ENCODE measurements around the gene FEM1C.

The FEM1C gene

DNA sequence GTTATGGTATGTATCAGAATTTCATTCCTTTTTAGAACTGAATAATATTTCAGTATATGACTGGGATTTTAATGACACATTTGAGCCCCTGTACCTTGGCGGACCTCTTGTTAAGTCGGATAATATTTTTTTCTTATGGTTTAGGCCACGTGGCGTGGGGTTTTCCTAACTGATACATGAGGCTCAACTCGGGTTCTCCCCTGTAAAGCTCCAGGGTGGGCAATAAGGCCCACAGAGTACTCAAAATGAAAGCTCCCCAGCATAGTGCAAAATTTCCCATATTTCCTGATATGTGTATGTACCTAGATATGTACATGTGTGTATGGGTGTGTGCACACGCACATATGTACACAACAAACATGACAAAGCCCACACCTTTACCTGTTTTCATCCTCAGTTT, 33.2 kb upstream of the FEM1C start:
- Histone ChIP-seq H3K4me1 (ENCODE audit: insufficient read depth, low read length) (peaks cover 4% of the 10 kb centered on the region; the same call in 1 of the 2 replicates), H3K36me3 (ENCODE audit: insufficient read depth, low read length) (no peaks in the 10 kb centered on the region), H3K27ac (ENCODE audit: low read depth, low read length) (no peak overlapping the region), H3K4me3 (ENCODE audit: low read length) (no peak overlapping the region), H3K9ac (ENCODE audit: low read depth, low read length) (no peak overlapping the region), H3K9me3 (ENCODE audit: insufficient read depth, low read depth, low read length) (no peaks in the 10 kb centered on the region), H3K27me3 (ENCODE audit: insufficient read depth, low read length) (no peaks in the 10 kb centered on the region)
- 95% methylated on average over 5 of the region's 6 CpGs for whole genome bisulfite sequencing

GRCh38 chr5:115577329-115577728, 32.8 kb upstream of the FEM1C start:
- H3K9ac ChIP-seq (ENCODE audit: low read depth, low read length), result no peak overlapping the region
- H3K27ac ChIP-seq (ENCODE audit: low read depth, low read length), result no peak overlapping the region
- no peaks in the 10 kb centered on the region for H3K36me3 ChIP-seq (ENCODE audit: insufficient read depth, low read length)
- H3K27me3 ChIP-seq (ENCODE audit: insufficient read depth, low read length), result no peaks in the 10 kb centered on the region
- no peaks in the 10 kb centered on the region for H3K9me3 ChIP-seq (ENCODE audit: insufficient read depth, low read depth, low read length)
- peaks cover 8% of the 10 kb centered on the region; the same call in 1 of the 2 replicates for H3K4me1 ChIP-seq (ENCODE audit: insufficient read depth, low read length)
- no peak overlapping the region for H3K4me3 ChIP-seq (ENCODE audit: low read length)
- WGBS, result 96% methylated on average over 2 of the region's 2 CpGs

- Histone ChIP-seq H3K27ac (ENCODE audit: low read depth, low read length) (no peak overlapping the region), H3K27me3 (ENCODE audit: insufficient read depth, low read length) (no peaks in the 10 kb centered on the region), H3K9me3 (ENCODE audit: insufficient read depth, low read depth, low read length) (no peaks in the 10 kb centered on the region), H3K36me3 (ENCODE audit: insufficient read depth, low read length) (no peaks in the 10 kb centered on the region), H3K9ac (ENCODE audit: low read depth, low read length) (no peak overlapping the region), H3K4me1 (ENCODE audit: insufficient read depth, low read length) (peaks cover 10% of the 10 kb centered on the region; the same call in 1 of the 2 replicates), H3K4me3 (ENCODE audit: low read length) (no peak overlapping the region)
- WGBS, result 89% methylated on average over 5 of the region's 5 CpGs
These were observed 30.8 kb upstream of the FEM1C start for GRCh38 chr5:115575167-115576070.

DNA sequence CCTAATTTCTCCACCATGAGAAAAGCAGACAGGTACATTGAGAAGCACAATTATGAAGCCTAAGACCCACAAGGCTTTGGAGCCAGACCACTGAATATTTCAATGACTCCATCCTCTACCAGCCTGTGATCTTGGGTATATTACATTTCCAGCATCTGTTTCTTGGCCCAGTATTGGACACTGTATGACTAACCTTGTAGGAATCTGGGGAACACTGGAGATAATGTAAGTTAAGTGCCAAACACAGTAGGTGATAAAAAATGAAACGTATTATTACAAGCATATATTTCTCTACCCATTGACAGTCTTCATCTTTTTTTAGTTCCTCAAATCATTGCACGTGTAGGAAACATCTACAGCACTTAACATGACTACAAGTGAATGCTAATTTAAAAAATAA, 28.6 kb upstream of the FEM1C start:
- Histone ChIP-seq H3K27ac (ENCODE audit: low read depth, low read length) (no peak overlapping the region), H3K9me3 (ENCODE audit: insufficient read depth, low read depth, low read length) (no peaks in the 10 kb centered on the region), H3K9ac (ENCODE audit: low read depth, low read length) (no peak overlapping the region), H3K4me1 (ENCODE audit: insufficient read depth, low read length) (peaks cover 10% of the 10 kb centered on the region; the same call in 1 of the 2 replicates), H3K4me3 (ENCODE audit: low read length) (no peak overlapping the region), H3K27me3 (ENCODE audit: insufficient read depth, low read length) (no peaks in the 10 kb centered on the region), H3K36me3 (ENCODE audit: insufficient read depth, low read length) (no peaks in the 10 kb centered on the region)
- no CpG with 5 or more reads among the region's 2 CpGs for WGBS

DNA sequence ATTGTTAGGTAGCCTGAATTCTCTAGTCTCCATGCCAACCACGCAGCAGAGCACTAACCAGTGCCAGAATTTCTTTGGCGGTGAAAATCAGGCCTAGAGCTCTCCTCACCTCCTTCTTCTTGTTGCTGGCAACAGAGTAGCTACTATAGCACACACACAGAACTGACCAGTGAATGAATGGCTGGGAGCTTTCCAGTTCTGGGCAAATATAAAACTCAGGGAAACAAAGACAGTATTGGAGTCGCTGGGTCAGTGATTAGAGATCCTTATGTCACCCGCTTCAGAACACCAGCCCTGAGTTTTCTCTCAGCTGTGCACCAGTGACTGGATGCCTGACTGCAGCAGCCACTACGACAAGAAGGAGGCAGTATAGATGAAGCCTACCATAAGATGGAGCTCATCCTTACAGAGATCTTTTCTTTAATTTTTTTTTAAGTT, 26.9 kb upstream of the FEM1C start:
- no peak overlapping the region for H3K27ac ChIP-seq (ENCODE audit: low read depth, low read length)
- H3K27me3 ChIP-seq (ENCODE audit: insufficient read depth, low read length), result no peaks in the 10 kb centered on the region
- H3K4me1 ChIP-seq (ENCODE audit: insufficient read depth, low read length), result peaks cover 10% of the 10 kb centered on the region; the same call in 1 of the 2 replicates
- 85% methylated on average over 5 of the region's 5 CpGs for WGBS
- no peaks in the 10 kb centered on the region for H3K36me3 ChIP-seq (ENCODE audit: insufficient read depth, low read length)
- H3K4me3 ChIP-seq (ENCODE audit: low read length), result no peak overlapping the region
- no peak overlapping the region for H3K9ac ChIP-seq (ENCODE audit: low read depth, low read length)
- H3K9me3 ChIP-seq (ENCODE audit: insufficient read depth, low read depth, low read length), result no peaks in the 10 kb centered on the region

DNA sequence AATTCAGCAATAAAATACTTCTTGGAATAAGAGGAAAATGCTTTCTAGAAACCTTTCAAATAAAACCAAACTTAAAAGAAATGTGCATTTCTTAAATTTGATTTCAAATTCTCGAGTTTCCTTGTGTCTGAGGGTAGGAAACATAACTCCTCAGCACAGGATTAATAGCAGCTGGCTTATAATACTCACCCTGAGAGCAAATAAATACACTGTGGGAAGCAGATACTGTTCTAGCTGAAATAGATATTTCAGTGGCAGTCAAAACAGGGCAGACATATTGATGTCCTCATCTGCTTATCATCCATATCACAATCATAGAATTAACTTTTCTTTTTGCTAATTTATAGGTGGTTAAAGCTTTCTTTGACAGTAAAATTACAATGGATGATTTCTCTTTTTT, 24.1 kb upstream of the FEM1C start:
- Histone ChIP-seq H3K27me3 (ENCODE audit: insufficient read depth, low read length) (no peaks in the 10 kb centered on the region), H3K4me1 (ENCODE audit: insufficient read depth, low read length) (0 out of 2 replicates have a peak, but pooled peaks cover 6% of the 10 kb centered on the region), H3K27ac (ENCODE audit: low read depth, low read length) (no peak overlapping the region), H3K9me3 (ENCODE audit: insufficient read depth, low read depth, low read length) (no peaks in the 10 kb centered on the region), H3K36me3 (ENCODE audit: insufficient read depth, low read length) (no peaks in the 10 kb centered on the region), H3K4me3 (ENCODE audit: low read length) (no peak overlapping the region), H3K9ac (ENCODE audit: low read depth, low read length) (no peak overlapping the region)
- WGBS, result no CpG with 5 or more reads among the region's 1 CpG

GRCh38 chr5:115565233-115565632, 20.7 kb upstream of the FEM1C start:
- H3K4me3 ChIP-seq (ENCODE audit: low read length), result no peak overlapping the region
- no peaks in the 10 kb centered on the region for H3K36me3 ChIP-seq (ENCODE audit: insufficient read depth, low read length)
- no peaks in the 10 kb centered on the region for H3K4me1 ChIP-seq (ENCODE audit: insufficient read depth, low read length)
- no peaks in the 10 kb centered on the region for H3K27me3 ChIP-seq (ENCODE audit: insufficient read depth, low read length)
- H3K9ac ChIP-seq (ENCODE audit: low read depth, low read length), result no peak overlapping the region
- no peak overlapping the region for H3K27ac ChIP-seq (ENCODE audit: low read depth, low read length)
- WGBS, result 92% methylated on average over 2 of the region's 2 CpGs
- no peaks in the 10 kb centered on the region for H3K9me3 ChIP-seq (ENCODE audit: insufficient read depth, low read depth, low read length)

- 95% methylated on average over 3 of the region's 3 CpGs for WGBS
- no peaks in the 10 kb centered on the region for H3K27me3 ChIP-seq (ENCODE audit: insufficient read depth, low read length)
- no peak overlapping the region for H3K4me3 ChIP-seq (ENCODE audit: low read length)
- H3K9me3 ChIP-seq (ENCODE audit: insufficient read depth, low read depth, low read length), result no peaks in the 10 kb centered on the region
- peaks cover 9% of the 10 kb centered on the region for H3K4me1 ChIP-seq (ENCODE audit: insufficient read depth, low read length)
- H3K9ac ChIP-seq (ENCODE audit: low read depth, low read length), result no peak overlapping the region
- H3K36me3 ChIP-seq (ENCODE audit: insufficient read depth, low read length), result no peaks in the 10 kb centered on the region
- H3K27ac ChIP-seq (ENCODE audit: low read depth, low read length), result no peak overlapping the region
These were observed 16.6 kb upstream of the FEM1C start for GRCh38 chr5:115561176-115561575.

DNA sequence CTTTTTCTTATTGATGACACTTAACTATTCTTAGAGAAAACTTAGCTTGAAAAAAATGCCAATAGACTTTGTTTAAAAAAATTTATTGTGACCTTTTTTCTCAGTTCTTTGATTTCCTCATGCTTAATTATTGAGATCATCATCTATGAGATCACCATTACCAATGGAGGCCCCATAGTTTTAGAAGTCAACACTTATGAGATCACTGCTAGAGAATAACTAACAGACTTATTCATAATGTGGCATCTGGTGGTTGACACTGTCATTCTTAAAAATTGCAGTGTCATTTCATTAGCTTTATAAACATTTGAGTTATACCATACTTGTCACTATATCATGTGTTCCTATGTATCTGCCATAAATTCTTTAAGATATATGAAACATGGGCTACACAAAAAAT, 14.9 kb upstream of the FEM1C start:
- no peaks in the 10 kb centered on the region for H3K36me3 ChIP-seq (ENCODE audit: insufficient read depth, low read length)
- H3K4me3 ChIP-seq (ENCODE audit: low read length), result no peak overlapping the region
- no peaks in the 10 kb centered on the region for H3K9me3 ChIP-seq (ENCODE audit: insufficient read depth, low read depth, low read length)
- H3K9ac ChIP-seq (ENCODE audit: low read depth, low read length), result no peak overlapping the region
- no peaks in the 10 kb centered on the region for H3K27me3 ChIP-seq (ENCODE audit: insufficient read depth, low read length)
- no peak overlapping the region for H3K27ac ChIP-seq (ENCODE audit: low read depth, low read length)
- peaks cover 9% of the 10 kb centered on the region for H3K4me1 ChIP-seq (ENCODE audit: insufficient read depth, low read length)

DNA sequence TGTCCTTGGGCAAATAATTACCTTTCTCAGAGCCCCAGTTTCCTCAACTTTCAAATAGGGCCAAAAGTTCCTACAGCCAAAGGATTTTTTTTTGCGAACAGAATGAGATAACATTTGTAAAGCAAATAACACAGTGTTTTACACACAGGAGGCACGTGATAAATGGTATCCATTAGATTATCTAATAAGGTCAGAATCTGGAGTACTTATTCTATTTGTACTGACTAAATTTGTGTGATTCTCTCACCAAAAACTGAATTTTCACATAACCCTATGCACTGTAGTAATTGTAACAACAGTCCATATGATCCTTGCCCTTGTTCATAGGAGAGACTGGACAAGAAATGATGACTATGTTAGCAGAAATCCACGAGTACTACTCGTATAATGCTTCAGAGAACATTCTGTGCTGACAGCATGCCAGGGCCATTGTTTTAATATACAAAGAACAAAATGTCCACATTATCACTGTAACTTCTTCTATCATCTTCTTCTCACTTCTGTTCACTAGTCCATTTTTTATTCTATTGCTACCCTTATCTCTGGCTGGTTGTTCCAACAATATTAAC, 13.9 kb upstream of the FEM1C start:
- H3K4me3 ChIP-seq (ENCODE audit: low read length), result no peak overlapping the region
- H3K9ac ChIP-seq (ENCODE audit: low read depth, low read length), result no peak overlapping the region
- H3K27ac ChIP-seq (ENCODE audit: low read depth, low read length), result no peak overlapping the region
- H3K9me3 ChIP-seq (ENCODE audit: insufficient read depth, low read depth, low read length), result no peaks in the 10 kb centered on the region
- H3K27me3 ChIP-seq (ENCODE audit: insufficient read depth, low read length), result no peaks in the 10 kb centered on the region
- H3K4me1 ChIP-seq (ENCODE audit: insufficient read depth, low read length), result peaks cover 9% of the 10 kb centered on the region
- WGBS, result 88% methylated on average over 4 of the region's 4 CpGs
- no peaks in the 10 kb centered on the region for H3K36me3 ChIP-seq (ENCODE audit: insufficient read depth, low read length)

DNA sequence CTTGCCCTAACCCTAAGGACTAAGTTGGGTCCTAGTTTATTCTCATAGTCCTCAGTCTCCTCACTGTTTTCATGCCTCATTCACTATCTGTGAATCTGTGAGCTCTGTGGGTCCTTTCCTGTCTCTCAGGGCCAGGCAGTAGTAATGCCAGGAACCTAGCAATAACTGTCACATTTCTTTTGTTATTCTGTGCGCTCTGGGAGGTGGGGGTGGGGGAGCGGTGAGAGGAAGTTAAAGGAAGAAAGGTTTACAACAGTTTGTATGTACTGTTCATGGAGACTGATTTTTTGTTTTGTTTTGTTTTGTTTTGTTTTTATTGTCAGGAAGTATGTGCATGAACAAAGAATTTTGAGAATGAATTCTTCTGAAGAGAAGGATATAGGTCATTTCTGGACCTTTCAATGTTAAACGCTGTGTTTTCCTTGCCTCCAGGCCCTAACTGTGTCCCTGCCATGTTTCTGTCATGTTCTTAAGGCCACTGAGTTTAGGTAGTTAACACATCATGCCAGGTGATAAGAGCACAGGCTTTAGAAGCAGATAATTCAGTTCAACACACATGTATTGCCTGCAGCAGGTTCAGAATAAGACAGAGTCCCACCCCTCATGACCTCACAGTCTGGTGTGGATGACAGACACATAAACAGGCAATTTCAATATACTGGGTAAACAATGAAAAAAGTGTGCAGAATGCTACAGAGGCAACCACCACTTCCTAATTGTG, 13.3 kb upstream of the FEM1C start:
- no peaks in the 10 kb centered on the region for H3K9me3 ChIP-seq (ENCODE audit: insufficient read depth, low read depth, low read length)
- H3K27me3 ChIP-seq (ENCODE audit: insufficient read depth, low read length), result no peaks in the 10 kb centered on the region
- 47% methylated on average over 3 of the region's 3 CpGs for WGBS
- no peaks in the 10 kb centered on the region for H3K36me3 ChIP-seq (ENCODE audit: insufficient read depth, low read length)
- peaks cover 9% of the 10 kb centered on the region for H3K4me1 ChIP-seq (ENCODE audit: insufficient read depth, low read length)
- no peak overlapping the region for H3K27ac ChIP-seq (ENCODE audit: low read depth, low read length)
- no peak overlapping the region for H3K4me3 ChIP-seq (ENCODE audit: low read length)
- H3K9ac ChIP-seq (ENCODE audit: low read depth, low read length), result no peak overlapping the region

Measured in HUES64 (cell line).